HT1080 (cell line): ENCODE results near the gene CUL9. TPM values are rescaled to one million over a fixed set of nuclear protein-coding genes. Genes with fewer than 3 reads are reported as not detected.

Source experiments
- DNase-seq: peaks from one replicate; pipeline ENCODE4 v3.0.0-alpha.2; 2015; ENCODE audit warnings: low read depth
- total RNA-seq: library from RNA; depleted of rRNA; stranded (reverse); fragments of >200 nt; shearing (Covaris generic); gene quantifications from 2 replicates; pipeline ENCODE4 v1.2.3, GENCODE V29; 2014

The CUL9 gene
- total RNA-seq, 1 experiment from 2014 or later = 15.2 TPM

GRCh38 chr6:43254138-43254817 lies 72.3 kb downstream of the CUL9 start:
- DNase-seq = no peak

- no peak for DNase-seq
These were observed 72.8 kb downstream of the CUL9 start for GRCh38 chr6:43254846-43255245.

DNA sequence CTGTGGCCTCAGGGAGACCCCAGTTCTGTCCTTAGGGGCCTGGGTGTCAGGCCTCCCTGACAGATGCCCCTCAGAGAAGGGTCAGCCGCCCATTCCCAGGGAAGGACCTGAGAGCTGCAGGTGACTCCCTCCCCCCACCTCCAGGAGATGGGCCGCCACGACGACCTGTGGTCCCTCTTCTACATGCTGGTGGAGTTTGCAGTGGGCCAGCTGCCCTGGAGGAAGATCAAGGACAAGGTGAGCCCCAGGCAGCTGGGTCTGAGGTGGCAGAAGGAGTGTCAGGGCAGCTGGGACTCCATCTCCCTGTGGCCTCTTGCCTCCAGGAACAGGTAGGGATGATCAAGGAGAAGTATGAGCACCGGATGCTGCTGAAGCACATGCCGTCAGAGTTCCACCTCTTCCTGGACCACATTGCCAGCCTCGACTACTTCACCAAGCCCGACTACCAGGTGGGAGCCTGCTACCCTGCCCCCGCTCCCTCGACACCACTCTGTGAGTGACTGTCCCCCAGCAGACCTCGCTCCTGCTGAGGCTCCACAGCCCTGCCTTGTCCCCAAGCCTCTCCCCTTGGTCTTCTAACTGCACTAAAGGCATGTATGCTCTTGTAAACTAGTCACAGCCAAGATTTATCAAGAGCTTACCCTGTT lies 73.5 kb downstream of the CUL9 start:
- DNase-seq = no peak

- no peak for DNase-seq
These were observed 74.8 kb downstream of the CUL9 start for GRCh38 chr6:43256670-43257366.

DNA sequence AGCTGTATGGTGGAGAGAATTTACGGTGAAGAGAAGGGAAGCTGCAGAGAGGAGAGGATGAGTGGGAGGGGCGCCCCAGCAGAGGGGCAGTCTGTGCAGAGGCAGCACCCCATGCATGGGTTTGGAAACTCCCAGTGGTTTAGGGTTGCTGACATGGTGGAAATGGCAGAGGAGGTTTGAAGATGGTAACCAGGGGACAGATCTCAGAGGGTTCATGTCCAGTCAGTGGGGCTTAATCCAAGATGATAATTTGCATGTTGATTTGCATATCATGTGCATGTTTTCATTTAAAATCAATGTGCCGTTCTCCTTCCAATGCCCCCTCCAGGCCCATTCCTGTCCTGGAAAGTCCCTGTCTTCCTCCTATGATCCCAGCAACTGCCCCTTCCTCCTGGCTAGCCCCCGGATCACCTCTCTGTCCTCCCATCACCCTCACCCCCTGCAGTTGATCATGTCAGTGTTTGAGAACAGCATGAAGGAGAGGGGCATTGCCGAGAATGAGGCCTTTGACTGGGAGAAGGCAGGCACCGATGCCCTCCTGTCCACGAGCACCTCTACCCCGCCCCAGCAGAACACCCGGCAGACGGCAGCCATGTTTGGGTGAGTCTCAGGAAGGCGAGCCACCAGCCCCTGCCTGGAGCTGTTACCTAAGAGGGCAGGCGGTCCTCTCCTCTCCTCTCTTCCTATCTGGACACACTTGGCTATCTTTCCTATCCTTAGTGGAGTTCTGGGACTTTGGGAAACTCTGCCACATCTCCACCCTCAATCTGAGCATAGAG lies 75.6 kb downstream of the CUL9 start:
- no peak for DNase-seq

- no peak for DNase-seq
These were observed 76.2 kb downstream of the CUL9 start for GRCh38 chr6:43258180-43258579.

GRCh38 chr6:43258807-43259686 lies 77.1 kb downstream of the CUL9 start:
- no peak for DNase-seq

DNA sequence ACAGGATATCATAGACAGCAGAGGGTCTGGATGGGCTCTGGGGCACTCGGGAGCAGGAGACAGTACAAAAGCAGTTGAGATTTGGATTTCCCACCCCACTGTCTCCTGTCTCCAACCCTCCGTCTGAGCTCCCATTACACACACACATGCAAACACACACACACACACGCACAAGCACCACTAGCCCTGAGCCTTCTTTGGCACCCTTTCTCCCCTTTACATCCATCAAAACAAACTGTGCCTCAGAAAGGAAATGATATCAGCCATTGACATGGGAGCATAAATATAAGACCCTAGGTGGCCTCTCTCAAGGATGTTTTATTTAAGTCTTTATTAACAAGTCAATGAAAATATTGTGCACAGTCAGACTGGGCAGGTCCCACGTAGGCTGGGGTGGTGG lies 78.8 kb downstream of the CUL9 start:
- no peak for DNase-seq

DNA sequence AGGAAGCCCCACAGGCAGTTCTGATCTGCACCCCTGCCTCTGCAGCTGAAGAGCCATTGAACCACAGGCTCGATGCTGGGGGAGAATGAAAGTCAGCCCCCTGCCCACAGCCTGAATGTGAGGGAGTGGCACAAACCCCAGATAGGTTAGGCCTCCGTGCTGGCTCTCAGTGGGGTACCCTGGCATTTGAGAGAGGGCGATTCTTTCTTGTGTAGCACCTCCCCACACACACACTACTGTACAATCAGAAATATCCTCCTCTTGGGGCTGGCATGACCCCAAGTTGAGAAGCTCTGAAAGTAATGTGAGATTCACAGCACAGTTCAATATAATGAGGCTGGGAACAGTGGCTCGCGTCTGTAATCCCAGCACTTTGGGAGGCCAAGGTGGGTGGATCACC lies 79.2 kb downstream of the CUL9 start:
- DNase-seq = no peak

GRCh38 chr6:43262000-43262779 lies 80.2 kb downstream of the CUL9 start:
- no peak for DNase-seq

- DNase-seq = no peak
These were observed 80.9 kb downstream of the CUL9 start for GRCh38 chr6:43262780-43263313.

DNA sequence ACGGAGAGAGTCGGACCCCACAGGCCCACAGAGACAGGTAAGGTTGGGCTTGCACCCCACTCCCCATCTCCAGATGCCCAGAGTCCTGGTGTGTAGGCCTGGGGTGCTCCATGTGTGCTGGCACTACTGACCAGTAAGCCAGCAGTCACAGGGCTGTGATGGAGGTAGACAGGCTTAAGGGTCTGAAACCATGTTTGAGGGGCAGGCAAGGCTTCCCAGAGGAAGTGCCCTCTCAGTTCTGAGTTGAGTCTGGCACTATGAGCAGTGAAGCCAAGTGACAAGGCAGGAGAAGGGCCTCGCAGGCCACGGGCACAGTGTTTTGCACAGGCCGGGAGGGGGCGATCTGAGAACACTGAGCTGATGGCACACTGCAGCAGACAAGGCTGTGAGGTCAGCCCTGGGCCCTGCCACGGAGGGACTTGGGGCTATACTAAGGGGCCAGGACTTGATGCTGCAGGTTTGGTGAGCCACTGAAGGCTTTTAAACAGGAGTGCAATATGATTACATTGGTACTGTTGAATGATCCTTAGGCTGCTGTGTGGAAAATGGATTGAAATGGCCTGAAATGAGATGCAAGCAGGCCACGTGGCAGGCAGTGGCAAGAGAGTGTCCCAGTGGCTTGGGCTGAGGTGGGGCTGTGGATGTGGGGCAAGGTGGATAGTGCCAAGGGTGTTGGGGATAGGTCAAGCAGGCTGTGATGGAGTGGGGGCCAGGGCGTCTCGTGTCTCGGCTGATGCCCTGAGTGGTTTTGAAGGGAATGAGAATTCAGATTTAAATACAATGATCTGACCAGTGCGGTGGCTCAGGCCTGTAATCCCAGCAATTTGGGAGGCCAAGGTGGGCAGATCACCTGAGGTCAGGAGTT lies 81.5 kb downstream of the CUL9 start:
- peak; percentile 58 for DNase-seq

DNA sequence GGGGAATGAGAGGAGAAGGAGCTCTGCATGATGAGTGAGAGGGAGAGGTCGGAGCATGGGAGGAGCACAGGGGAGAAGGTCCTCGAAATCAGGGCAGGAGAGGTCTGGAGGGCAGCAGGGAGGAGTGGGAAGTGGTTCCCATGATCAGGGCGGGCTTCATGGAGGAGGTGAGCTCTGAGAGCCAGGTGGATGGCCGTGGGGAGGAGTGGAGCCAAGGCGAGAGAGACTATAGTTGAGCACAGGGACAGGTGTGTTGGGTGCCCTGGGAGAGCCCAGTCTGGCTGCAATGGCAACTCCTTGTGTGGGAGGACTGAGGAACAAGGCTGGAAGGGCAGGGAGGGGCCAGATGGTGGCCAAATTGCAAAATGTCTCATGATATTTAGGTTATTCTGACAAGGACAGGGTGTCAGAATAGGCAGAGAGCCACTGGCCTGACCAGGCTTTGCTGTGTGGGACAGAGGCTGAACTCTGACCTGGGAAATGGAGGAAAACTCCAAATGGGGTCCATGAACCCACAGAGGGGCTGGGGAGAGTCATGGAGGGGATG lies 82.7 kb downstream of the CUL9 start:
- no peak for DNase-seq

- DNase-seq = no peak
These were observed 83.6 kb downstream of the CUL9 start for GRCh38 chr6:43265564-43265963.

DNA sequence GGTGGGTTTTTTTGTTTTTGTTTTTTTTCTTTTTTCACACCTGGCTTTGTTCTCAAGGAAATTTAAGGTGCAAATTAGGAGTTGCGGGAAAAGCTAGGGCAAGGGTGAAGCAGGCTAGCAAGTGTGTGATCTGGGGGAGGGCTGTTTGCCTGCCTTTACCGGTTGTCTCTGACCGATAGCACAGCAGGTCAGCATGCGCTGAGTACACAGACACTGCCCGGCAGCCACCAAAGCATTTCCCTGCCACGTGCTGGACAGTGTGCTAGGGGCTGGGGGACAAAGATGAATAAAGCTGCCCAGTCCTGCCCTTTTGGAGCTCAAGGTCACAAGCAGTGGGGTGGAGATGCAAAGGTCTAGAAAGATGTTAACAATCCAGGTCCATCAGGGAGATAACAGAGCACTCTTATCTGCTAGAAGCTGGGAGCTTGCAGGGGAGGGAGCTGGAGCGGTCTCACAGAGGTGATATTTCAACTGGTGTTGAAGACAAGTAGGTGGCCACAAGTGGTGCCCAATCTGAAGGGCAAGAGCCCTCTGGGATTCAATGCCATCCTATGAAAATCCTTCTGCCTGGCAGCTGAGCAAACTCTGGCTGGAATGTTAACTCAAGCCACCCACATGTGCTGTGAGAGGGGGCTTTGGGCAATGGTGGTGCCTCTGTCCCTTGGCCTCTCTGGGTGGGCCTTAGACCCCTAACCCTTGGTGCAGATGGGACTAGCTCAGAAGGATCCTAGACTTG lies 85.8 kb downstream of the CUL9 start:
- DNase-seq = no peak

- DNase-seq = no peak
These were observed 86.3 kb downstream of the CUL9 start for GRCh38 chr6:43268355-43268700.

GRCh38 chr6:43268782-43269272 lies 86.8 kb downstream of the CUL9 start:
- DNase-seq = no peak
